ENCODE data around the gene DIAPH2.

- no peak for TF ChIP-seq ZNF660 (tag by site-specific recombination; IDR thresholded peaks at IDR 0.05)
- no peak for TF ChIP-seq ZNF768 (tag by site-specific recombination; IDR thresholded peaks at IDR 0.05)
- TF ChIP-seq, protein P1, sequence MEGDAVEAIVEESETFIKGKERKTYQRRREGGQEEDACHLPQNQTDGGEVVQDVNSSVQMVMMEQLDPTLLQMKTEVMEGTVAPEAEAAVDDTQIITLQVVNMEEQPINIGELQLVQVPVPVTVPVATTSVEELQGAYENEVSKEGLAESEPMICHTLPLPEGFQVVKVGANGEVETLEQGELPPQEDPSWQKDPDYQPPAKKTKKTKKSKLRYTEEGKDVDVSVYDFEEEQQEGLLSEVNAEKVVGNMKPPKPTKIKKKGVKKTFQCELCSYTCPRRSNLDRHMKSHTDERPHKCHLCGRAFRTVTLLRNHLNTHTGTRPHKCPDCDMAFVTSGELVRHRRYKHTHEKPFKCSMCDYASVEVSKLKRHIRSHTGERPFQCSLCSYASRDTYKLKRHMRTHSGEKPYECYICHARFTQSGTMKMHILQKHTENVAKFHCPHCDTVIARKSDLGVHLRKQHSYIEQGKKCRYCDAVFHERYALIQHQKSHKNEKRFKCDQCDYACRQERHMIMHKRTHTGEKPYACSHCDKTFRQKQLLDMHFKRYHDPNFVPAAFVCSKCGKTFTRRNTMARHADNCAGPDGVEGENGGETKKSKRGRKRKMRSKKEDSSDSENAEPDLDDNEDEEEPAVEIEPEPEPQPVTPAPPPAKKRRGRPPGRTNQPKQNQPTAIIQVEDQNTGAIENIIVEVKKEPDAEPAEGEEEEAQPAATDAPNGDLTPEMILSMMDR (tag by site-specific recombination; IDR thresholded peaks at IDR 0.05): no peak
- TF ChIP-seq, protein P2, sequence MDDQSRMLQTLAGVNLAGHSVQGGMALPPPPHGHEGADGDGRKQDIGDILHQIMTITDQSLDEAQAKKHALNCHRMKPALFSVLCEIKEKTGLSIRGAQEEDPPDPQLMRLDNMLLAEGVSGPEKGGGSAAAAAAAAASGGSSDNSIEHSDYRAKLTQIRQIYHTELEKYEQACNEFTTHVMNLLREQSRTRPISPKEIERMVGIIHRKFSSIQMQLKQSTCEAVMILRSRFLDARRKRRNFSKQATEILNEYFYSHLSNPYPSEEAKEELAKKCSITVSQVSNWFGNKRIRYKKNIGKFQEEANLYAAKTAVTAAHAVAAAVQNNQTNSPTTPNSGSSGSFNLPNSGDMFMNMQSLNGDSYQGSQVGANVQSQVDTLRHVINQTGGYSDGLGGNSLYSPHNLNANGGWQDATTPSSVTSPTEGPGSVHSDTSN (CRISPR knock-in tag; IDR thresholded peaks at IDR 0.05): no peak
- no peak for TF ChIP-seq PATZ1 (tag by site-specific recombination; IDR thresholded peaks at IDR 0.05)
- TF ChIP-seq ATF2 (tag by site-specific recombination; IDR thresholded peaks at IDR 0.05; ENCODE audit: low read depth): no peak
Measured at GRCh38 chrX:96683997-96684338, 674 bp upstream of the DIAPH2 start.

Data from HEK293 (cell line).